HG02678 (cell line): ENCODE data around the gene HAAO.
"Not testable (repeated sequence)": the region's sequence is repeated elsewhere in the genome, so short reads cannot be mapped to it uniquely, and the experiment has no call there.

ENCODE experiments used
- ATAC-seq: cut with Tn5 transposase; IDR thresholded peaks from one replicate; pipeline ENCODE4 v1.9.1; 2021; ENCODE audit warnings: mild to moderate bottlenecking, moderate library complexity; ENCODE audit not compliant: unreplicated experiment

HAAO gene

GRCh38 chr2:42752816-42753813, 39.3 kb downstream of the HAAO start:
- no peak for ATAC-seq

GRCh38 chr2:42752314-42752713, 40.1 kb downstream of the HAAO start:
- peak; percentile 67 for ATAC-seq

- no peak for ATAC-seq
Observed at GRCh38 chr2:42748840-42749239, 43.5 kb downstream of the HAAO start.

- ATAC-seq: no peak
Observed at GRCh38 chr2:42747422-42747821, 45.0 kb downstream of the HAAO start.

- ATAC-seq: no peak
Observed at GRCh38 chr2:42744545-42745082, 47.8 kb downstream of the HAAO start.

- no peak for ATAC-seq
Observed at GRCh38 chr2:42743659-42743990, 48.8 kb downstream of the HAAO start.

- no peak for ATAC-seq
Observed at GRCh38 chr2:42742740-42743658, 49.4 kb downstream of the HAAO start.

GRCh38 chr2:42741140-42741539, 51.2 kb downstream of the HAAO start:
- no peak for ATAC-seq

- no peak for ATAC-seq
Observed at GRCh38 chr2:42736598-42737322, 55.6 kb downstream of the HAAO start.

- ATAC-seq: no peak
Observed at GRCh38 chr2:42733852-42734251, 58.5 kb downstream of the HAAO start.

- not testable (repeated sequence) for ATAC-seq
Observed at GRCh38 chr2:42731316-42731715, 61.1 kb downstream of the HAAO start.

- ATAC-seq: no peak
Observed at GRCh38 chr2:42726680-42727079, 65.7 kb downstream of the HAAO start.

- ATAC-seq: no peak
Observed at GRCh38 chr2:42725657-42726056, 66.7 kb downstream of the HAAO start.

GRCh38 chr2:42724886-42725285, 67.5 kb downstream of the HAAO start:
- no peak for ATAC-seq

GRCh38 chr2:42723465-42723864, 68.9 kb downstream of the HAAO start:
- ATAC-seq: no peak

GRCh38 chr2:42722320-42723190, 69.8 kb downstream of the HAAO start:
- peak; percentile 97 for ATAC-seq

GRCh38 chr2:42721898-42722297, 70.5 kb downstream of the HAAO start:
- peak; percentile 16 for ATAC-seq
